ENCODE results near the gene SNX8. TPM values are rescaled to one million over a fixed set of nuclear protein-coding genes. Genes with fewer than 3 reads are reported as not detected.

SNX8 gene
- total RNA-seq, 2 donors from 2014 or later, result 53.0 to 53.2 TPM

- H3K27me3 Mint-ChIP-seq (ENCODE audit: insufficient read depth), result no peaks in the 10 kb centered on the region
- peaks cover 21% of the 10 kb centered on the region for H3K36me3 Mint-ChIP-seq (ENCODE audit: low read depth)
- TF ChIP-seq, protein P1, sequence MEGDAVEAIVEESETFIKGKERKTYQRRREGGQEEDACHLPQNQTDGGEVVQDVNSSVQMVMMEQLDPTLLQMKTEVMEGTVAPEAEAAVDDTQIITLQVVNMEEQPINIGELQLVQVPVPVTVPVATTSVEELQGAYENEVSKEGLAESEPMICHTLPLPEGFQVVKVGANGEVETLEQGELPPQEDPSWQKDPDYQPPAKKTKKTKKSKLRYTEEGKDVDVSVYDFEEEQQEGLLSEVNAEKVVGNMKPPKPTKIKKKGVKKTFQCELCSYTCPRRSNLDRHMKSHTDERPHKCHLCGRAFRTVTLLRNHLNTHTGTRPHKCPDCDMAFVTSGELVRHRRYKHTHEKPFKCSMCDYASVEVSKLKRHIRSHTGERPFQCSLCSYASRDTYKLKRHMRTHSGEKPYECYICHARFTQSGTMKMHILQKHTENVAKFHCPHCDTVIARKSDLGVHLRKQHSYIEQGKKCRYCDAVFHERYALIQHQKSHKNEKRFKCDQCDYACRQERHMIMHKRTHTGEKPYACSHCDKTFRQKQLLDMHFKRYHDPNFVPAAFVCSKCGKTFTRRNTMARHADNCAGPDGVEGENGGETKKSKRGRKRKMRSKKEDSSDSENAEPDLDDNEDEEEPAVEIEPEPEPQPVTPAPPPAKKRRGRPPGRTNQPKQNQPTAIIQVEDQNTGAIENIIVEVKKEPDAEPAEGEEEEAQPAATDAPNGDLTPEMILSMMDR (conservative IDR thresholded peaks at IDR 0.05), result no peak
- no peak overlapping the region for H3K4me3 Mint-ChIP-seq
- H3K4me1 ChIP-seq (ENCODE audit: control insufficient read depth, insufficient read depth, low read length), result peaks cover 6% of the 10 kb centered on the region
- no peak overlapping the region for H3K27ac ChIP-seq (ENCODE audit: low read depth, low read length)
- peak overlapping the region; percentile 86 for H3K27ac Mint-ChIP-seq
- H3K9ac ChIP-seq (ENCODE audit: extremely low read depth, low read length, poor library complexity, severe bottlenecking), result no peak overlapping the region
- DNase-seq, result no peak
- H3K4me3 ChIP-seq (ENCODE audit: low read length), result no peak overlapping the region
- H3K36me3 ChIP-seq (ENCODE audit: control insufficient read depth, insufficient read depth, low read length), result no peaks in the 10 kb centered on the region
- no peaks in the 10 kb centered on the region for H3K27me3 ChIP-seq (ENCODE audit: control insufficient read depth, insufficient read depth, low read length, poor library complexity, severe bottlenecking)
- no peaks in the 10 kb centered on the region for H3K9me3 ChIP-seq (ENCODE audit: control insufficient read depth, low read length)
- no peaks in the 10 kb centered on the region for H3K9me3 Mint-ChIP-seq
- whole genome bisulfite sequencing, 2 experiments (ENCODE audit: insufficient coverage in 1 of 2, insufficient read length in 1 of 2), result 86 to 87% methylated on average over 7 to 9 of the region's 9 CpGs
- H3K4me1 Mint-ChIP-seq, result peaks cover 13% of the 10 kb centered on the region
Measured at GRCh38 chr7:2281541-2281940, 32.7 kb downstream of the SNX8 start.

DNA sequence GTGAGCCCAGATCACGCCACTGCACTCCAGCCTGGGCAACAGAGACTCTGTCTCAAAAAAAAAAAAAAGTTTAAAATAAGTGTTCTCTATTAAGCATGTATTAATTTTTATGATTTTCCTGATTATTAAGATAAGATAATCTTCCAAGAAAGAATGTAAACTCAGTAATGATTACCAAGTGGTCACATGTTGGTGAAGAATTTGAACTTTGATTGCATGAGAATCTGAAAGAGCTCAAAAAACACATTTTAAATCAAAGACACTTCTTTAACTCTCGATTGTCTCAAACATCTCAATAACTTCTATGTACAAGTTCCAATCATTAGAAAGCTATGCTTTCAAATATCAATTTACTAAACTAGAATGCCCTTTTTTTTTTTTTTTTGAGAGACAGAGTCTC is 33.8 kb downstream of the SNX8 start:
- no peaks in the 10 kb centered on the region for H3K9me3 ChIP-seq (ENCODE audit: control insufficient read depth, low read length)
- H3K27me3 Mint-ChIP-seq (ENCODE audit: insufficient read depth), result no peaks in the 10 kb centered on the region
- no peaks in the 10 kb centered on the region for H3K36me3 ChIP-seq (ENCODE audit: control insufficient read depth, insufficient read depth, low read length)
- no peak overlapping the region for H3K4me3 ChIP-seq (ENCODE audit: low read length)
- peaks cover 6% of the 10 kb centered on the region for H3K4me1 ChIP-seq (ENCODE audit: control insufficient read depth, insufficient read depth, low read length)
- H3K36me3 Mint-ChIP-seq (ENCODE audit: low read depth), result peaks cover 21% of the 10 kb centered on the region
- no peaks in the 10 kb centered on the region for H3K27me3 ChIP-seq (ENCODE audit: control insufficient read depth, insufficient read depth, low read length, poor library complexity, severe bottlenecking)
- DNase-seq, result no peak
- no peaks in the 10 kb centered on the region for H3K9me3 Mint-ChIP-seq
- H3K4me1 Mint-ChIP-seq, result peaks cover 13% of the 10 kb centered on the region
- TF ChIP-seq, protein P1 (conservative IDR thresholded peaks at IDR 0.05), result no peak
- no peak overlapping the region for H3K27ac Mint-ChIP-seq
- 88 to 90% methylated on average over 1 to 2 of the region's 2 CpGs for WGBS, 2 experiments (ENCODE audit: insufficient coverage in 1 of 2, insufficient read length in 1 of 2)
- H3K9ac ChIP-seq (ENCODE audit: extremely low read depth, low read length, poor library complexity, severe bottlenecking), result no peak overlapping the region
- H3K27ac ChIP-seq (ENCODE audit: low read depth, low read length), result no peak overlapping the region
- no peak overlapping the region for H3K4me3 Mint-ChIP-seq

DNA sequence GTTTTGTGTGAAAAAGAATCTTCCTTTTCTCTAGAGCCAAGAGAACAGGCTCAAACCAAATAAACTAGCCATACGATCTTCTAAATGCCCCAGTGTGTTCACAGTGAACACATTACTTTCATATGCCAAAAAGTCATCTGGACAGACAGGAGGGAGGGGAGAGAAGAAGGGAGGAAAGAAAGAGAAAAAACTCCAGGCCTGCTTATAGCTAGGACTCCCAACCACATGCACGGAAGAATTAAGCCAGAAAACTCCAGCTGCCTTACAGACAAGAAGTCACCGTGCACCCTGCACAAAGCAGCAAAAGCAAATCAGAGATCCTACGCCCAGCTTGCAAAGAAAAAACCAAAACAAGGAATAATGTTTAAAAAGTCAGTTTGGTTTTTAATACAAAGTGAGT is 34.3 kb downstream of the SNX8 start:
- Histone ChIP-seq H3K27ac (ENCODE audit: low read depth, low read length) (no peak overlapping the region), H3K36me3 (ENCODE audit: control insufficient read depth, insufficient read depth, low read length) (no peaks in the 10 kb centered on the region), H3K27me3 (ENCODE audit: control insufficient read depth, insufficient read depth, low read length, poor library complexity, severe bottlenecking) (no peaks in the 10 kb centered on the region), H3K9ac (ENCODE audit: extremely low read depth, low read length, poor library complexity, severe bottlenecking) (no peak overlapping the region), H3K4me3 (ENCODE audit: low read length) (no peak overlapping the region), H3K4me1 (ENCODE audit: control insufficient read depth, insufficient read depth, low read length) (peaks cover 6% of the 10 kb centered on the region), H3K9me3 (ENCODE audit: control insufficient read depth, low read length) (no peaks in the 10 kb centered on the region)
- peaks cover 13% of the 10 kb centered on the region for H3K4me1 Mint-ChIP-seq
- H3K4me3 Mint-ChIP-seq, result no peak overlapping the region
- H3K27me3 Mint-ChIP-seq (ENCODE audit: insufficient read depth), result no peaks in the 10 kb centered on the region
- DNase-seq, result no peak
- TF ChIP-seq, protein P1 (conservative IDR thresholded peaks at IDR 0.05), result no peak
- H3K9me3 Mint-ChIP-seq, result no peaks in the 10 kb centered on the region
- peak overlapping the region; percentile 69 for H3K27ac Mint-ChIP-seq
- WGBS, 2 experiments (ENCODE audit: insufficient coverage in 1 of 2, insufficient read length in 1 of 2), result 86 to 100% methylated on average over 1 to 4 of the region's 4 CpGs
- peaks cover 23% of the 10 kb centered on the region for H3K36me3 Mint-ChIP-seq (ENCODE audit: low read depth)

Data from endodermal cell (in vitro differentiated cells).